Effector memory CD8-positive, alpha-beta T cell (primary cell): ENCODE measurements around the gene CLIC6.

Experiments used
- ATAC-seq: fragments of 150-1000 bp; cut with Tn5 transposase; replicated peaks from 2 replicates; pipeline ENCODE4 v1.10.0; 2021; ENCODE audit warnings: mild to moderate bottlenecking, moderate library complexity
- DNase-seq, 3 experiments: peaks; one replicate each; pipeline ENCODE4 v3.0.0; 2021
- H3K27ac Mint-ChIP-seq, 2 donors: one replicate each; pipeline ENCODE4 v1.8.0; 2022; ENCODE audit warnings: mild to moderate bottlenecking in 2 of 2, mixed read lengths in 2 of 2, moderate library complexity in 2 of 2
- H3K27me3 Mint-ChIP-seq, 2 donors: one replicate each; pipeline ENCODE4 v1.8.0; 2022; ENCODE audit warnings: mixed read lengths in 2 of 2
- H3K36me3 Mint-ChIP-seq: one replicate; pipeline ENCODE4 v1.8.0; 2022; ENCODE audit warnings: mild to moderate bottlenecking, moderate library complexity, mixed read lengths; ENCODE audit not compliant: insufficient read depth
- H3K4me1 Mint-ChIP-seq, 2 donors: one replicate each; pipeline ENCODE4 v1.8.0; 2022; ENCODE audit warnings: low read depth in 2 of 2, mixed read lengths in 2 of 2
- H3K4me3 Mint-ChIP-seq, 2 donors: one replicate each; pipeline ENCODE4 v1.8.0; 2022; ENCODE audit warnings: mild to moderate bottlenecking in 2 of 2, mixed read lengths in 2 of 2, moderate library complexity in 2 of 2
- H3K9me3 Mint-ChIP-seq, 2 donors: one replicate each; pipeline ENCODE4 v1.8.0; 2022; ENCODE audit warnings: mixed read lengths in 2 of 2

CLIC6 gene

DNA sequence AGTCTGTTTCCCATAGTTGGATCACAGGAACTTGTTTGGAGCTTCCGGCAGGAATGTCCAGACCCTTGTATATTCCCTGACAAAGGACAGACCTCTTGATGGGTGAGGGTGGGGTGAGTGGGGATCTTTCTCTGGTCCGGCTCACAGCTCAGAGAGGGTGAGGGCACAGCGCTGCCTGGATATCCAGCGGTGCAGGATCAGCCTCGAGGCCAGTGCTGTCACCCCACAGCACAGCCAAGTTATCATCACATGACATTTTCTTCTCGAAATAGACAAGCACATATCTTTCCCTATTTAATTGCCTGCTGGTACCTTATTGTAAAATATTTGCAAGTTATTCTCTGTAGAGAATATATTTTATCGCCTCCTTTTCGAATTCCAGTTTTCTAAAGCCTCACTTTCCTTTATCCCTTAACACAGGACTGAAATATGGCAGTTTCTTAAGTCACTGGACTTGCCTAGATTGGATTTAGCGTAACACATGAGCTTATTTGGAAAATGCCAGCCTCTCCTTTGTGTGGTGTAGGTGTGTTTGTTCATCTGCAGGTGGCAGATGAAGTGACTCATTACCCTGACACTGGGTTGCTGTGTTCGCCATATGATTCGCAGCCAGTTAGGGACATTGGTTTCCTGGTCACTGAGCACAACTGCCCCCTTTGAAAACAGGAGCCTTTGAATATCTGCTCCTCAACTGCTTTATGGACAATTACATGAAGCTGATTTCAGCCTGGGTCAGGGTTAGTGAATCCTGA is 21.4 kb downstream of the CLIC6 start:
- H3K36me3 Mint-ChIP-seq = peaks cover 3% of the 10 kb centered on the region
- H3K4me3 Mint-ChIP-seq = no peak overlapping the region
- DNase-seq (no peak), ATAC-seq (no peak)
- peaks cover 40 to 63% of the 10 kb centered on the region in 2 donors for H3K27me3 Mint-ChIP-seq
- H3K4me1 Mint-ChIP-seq = peaks cover 0 to 5% of the 10 kb centered on the region in 2 donors
- no peak overlapping the region for H3K27ac Mint-ChIP-seq
- no peaks in the 10 kb centered on the region for H3K9me3 Mint-ChIP-seq

GRCh38 chr21:34690793-34691175 is 22.0 kb downstream of the CLIC6 start:
- no peak overlapping the region for H3K4me3 Mint-ChIP-seq
- no peak for ATAC-seq

GRCh38 chr21:34691390-34692032 is 22.7 kb downstream of the CLIC6 start:
- H3K27ac Mint-ChIP-seq = no peak overlapping the region
- peaks cover 42 to 60% of the 10 kb centered on the region in 2 donors for H3K27me3 Mint-ChIP-seq
- H3K36me3 Mint-ChIP-seq = peaks cover 3% of the 10 kb centered on the region

More at GRCh38 chr21:34690793-34691175, 22.0 kb downstream of the CLIC6 start:
- no peaks in the 10 kb centered on the region for H3K9me3 Mint-ChIP-seq
- no peak for DNase-seq
- H3K36me3 Mint-ChIP-seq = peaks cover 3% of the 10 kb centered on the region
- peaks cover 0 to 5% of the 10 kb centered on the region in 2 donors for H3K4me1 Mint-ChIP-seq
- peaks cover 42 to 63% of the 10 kb centered on the region in 2 donors for H3K27me3 Mint-ChIP-seq
- no peak overlapping the region for H3K27ac Mint-ChIP-seq

GRCh38 chr21:34692458-34693020 is 23.7 kb downstream of the CLIC6 start:
- peaks cover 0 to 5% of the 10 kb centered on the region in 2 donors for H3K4me1 Mint-ChIP-seq
- ATAC-seq (no peak), DNase-seq (no peak)
- no peak overlapping the region for H3K27ac Mint-ChIP-seq
- peaks cover 42 to 54% of the 10 kb centered on the region in 2 donors for H3K27me3 Mint-ChIP-seq
- H3K4me3 Mint-ChIP-seq = no peak overlapping the region
- no peaks in the 10 kb centered on the region for H3K9me3 Mint-ChIP-seq
- peaks cover 3% of the 10 kb centered on the region for H3K36me3 Mint-ChIP-seq

More at GRCh38 chr21:34691390-34692032, 22.7 kb downstream of the CLIC6 start:
- H3K9me3 Mint-ChIP-seq = no peaks in the 10 kb centered on the region
- DNase-seq (no peak), ATAC-seq (no peak)
- peaks cover 0 to 5% of the 10 kb centered on the region in 2 donors for H3K4me1 Mint-ChIP-seq
- H3K4me3 Mint-ChIP-seq = no peak overlapping the region

- Mint-ChIP-seq H3K27ac (no peak overlapping the region), H3K36me3 (peaks cover 2% of the 10 kb centered on the region), H3K9me3 (no peaks in the 10 kb centered on the region), H3K4me3 (no peak overlapping the region), H3K27me3 (peaks cover 40 to 50% of the 10 kb centered on the region in 2 donors), H3K4me1 (peaks cover 0 to 3% of the 10 kb centered on the region in 2 donors)
- DNase-seq (peak; percentile 24 to 45 (median 36)), ATAC-seq (no peak)
Observed at GRCh38 chr21:34693192-34693810, 24.5 kb downstream of the CLIC6 start.

GRCh38 chr21:34695434-34695833 is 26.6 kb downstream of the CLIC6 start:
- peaks cover 31 to 34% of the 10 kb centered on the region in 2 donors for H3K27me3 Mint-ChIP-seq
- H3K27ac Mint-ChIP-seq = no peak overlapping the region
- ATAC-seq (no peak), DNase-seq (no peak)
- no peaks in the 10 kb centered on the region for H3K9me3 Mint-ChIP-seq
- H3K4me3 Mint-ChIP-seq = no peak overlapping the region
- H3K36me3 Mint-ChIP-seq = no peaks in the 10 kb centered on the region
- H3K4me1 Mint-ChIP-seq = peaks cover 0 to 1% of the 10 kb centered on the region in 2 donors

GRCh38 chr21:34696121-34696520 is 27.3 kb downstream of the CLIC6 start:
- peaks cover 0 to 1% of the 10 kb centered on the region in 2 donors for H3K4me1 Mint-ChIP-seq

DNA sequence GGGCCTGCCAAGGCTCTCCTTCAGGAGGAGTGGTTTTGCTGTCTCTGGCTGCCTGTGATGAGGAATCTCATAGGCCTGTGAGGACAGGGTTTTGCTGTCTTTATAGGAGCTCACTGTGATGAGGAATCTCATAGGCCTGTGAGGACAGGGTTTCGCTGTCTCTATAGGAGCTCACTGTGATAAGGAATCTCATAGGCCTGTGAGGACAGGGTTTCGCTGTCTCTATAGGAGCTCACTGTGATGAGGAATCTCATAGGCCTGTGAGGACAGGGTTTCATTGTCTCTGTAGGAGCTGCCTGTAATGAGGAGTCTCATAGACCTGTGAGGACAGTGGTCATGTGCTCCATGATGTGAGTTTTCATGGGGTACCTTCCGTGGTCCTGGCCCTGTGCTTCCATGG is 29.0 kb downstream of the CLIC6 start:
- Mint-ChIP-seq H3K27me3 (peaks cover 25 to 27% of the 10 kb centered on the region in 2 donors), H3K4me3 (no peak overlapping the region), H3K4me1 (peaks cover 0 to 1% of the 10 kb centered on the region in 2 donors), H3K9me3 (no peaks in the 10 kb centered on the region), H3K36me3 (no peaks in the 10 kb centered on the region), H3K27ac (no peak overlapping the region)
- no peak for ATAC-seq
- DNase-seq = no peak

More at GRCh38 chr21:34696121-34696520, 27.3 kb downstream of the CLIC6 start:
- Mint-ChIP-seq H3K36me3 (no peaks in the 10 kb centered on the region), H3K27ac (no peak overlapping the region), H3K4me3 (no peak overlapping the region), H3K9me3 (no peaks in the 10 kb centered on the region), H3K27me3 (peaks cover 27 to 32% of the 10 kb centered on the region in 2 donors)
- no peak for ATAC-seq
- no peak for DNase-seq

- H3K4me3 Mint-ChIP-seq = no peak overlapping the region
- no peaks in the 10 kb centered on the region for H3K9me3 Mint-ChIP-seq
- H3K27me3 Mint-ChIP-seq = peaks cover 25 to 33% of the 10 kb centered on the region in 2 donors
- ATAC-seq (no peak), DNase-seq (no peak)
- H3K36me3 Mint-ChIP-seq = no peaks in the 10 kb centered on the region
- H3K27ac Mint-ChIP-seq = no peak overlapping the region
- H3K4me1 Mint-ChIP-seq = peaks cover 0 to 1% of the 10 kb centered on the region in 2 donors
Observed at GRCh38 chr21:34698270-34699015, 29.6 kb downstream of the CLIC6 start.

GRCh38 chr21:34700605-34701004 is 31.8 kb downstream of the CLIC6 start:
- Mint-ChIP-seq H3K27ac (no peak overlapping the region), H3K9me3 (no peaks in the 10 kb centered on the region), H3K4me3 (no peak overlapping the region), H3K4me1 (no peaks in the 10 kb centered on the region), H3K36me3 (no peaks in the 10 kb centered on the region), H3K27me3 (peaks cover 26 to 40% of the 10 kb centered on the region in 2 donors)
- DNase-seq (no peak), ATAC-seq (no peak)

GRCh38 chr21:34701726-34702125 is 32.9 kb downstream of the CLIC6 start:
- H3K4me1 Mint-ChIP-seq = no peaks in the 10 kb centered on the region

DNA sequence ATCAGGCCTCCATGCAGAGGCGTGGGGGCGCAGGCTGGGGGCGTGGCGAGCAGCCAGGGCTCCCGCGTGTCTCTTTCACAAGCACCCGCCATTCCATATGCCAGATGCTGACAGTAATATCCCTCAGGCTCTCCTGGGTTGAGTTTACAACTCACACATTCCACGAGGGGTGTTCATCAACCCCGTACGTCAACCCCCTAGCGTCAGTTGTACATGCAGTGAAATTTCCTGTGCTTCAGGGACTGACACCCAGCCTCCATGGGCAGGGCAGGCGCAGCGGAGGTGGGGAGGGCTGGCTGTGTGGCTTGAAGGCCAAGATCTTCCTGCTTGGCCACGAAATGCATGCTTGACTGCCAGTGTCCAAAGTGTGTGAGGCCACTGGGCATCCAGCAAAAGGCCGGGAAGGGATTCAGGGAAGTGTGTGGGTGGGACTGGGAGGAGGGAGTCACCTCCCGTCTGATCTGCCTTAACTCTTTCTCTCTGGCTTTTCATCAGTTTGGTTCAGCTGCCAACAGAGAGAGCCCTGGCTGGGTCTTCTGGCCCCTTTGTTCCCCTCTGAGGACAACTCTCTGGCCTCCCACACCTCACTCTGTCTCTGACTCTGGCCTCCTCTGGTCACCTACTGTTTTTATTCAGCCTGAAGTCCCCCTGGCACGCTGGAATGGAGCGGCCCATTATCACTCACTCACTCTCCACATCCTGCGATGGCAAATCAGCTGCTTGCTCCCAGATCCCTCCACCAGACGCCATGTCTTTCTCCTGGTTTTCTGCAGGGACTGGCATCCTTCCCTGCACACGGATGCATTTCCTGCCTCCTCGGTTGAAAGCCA is 33.8 kb downstream of the CLIC6 start:
- ATAC-seq = no peak
- DNase-seq = no peak
- H3K27me3 Mint-ChIP-seq = peaks cover 26 to 41% of the 10 kb centered on the region in 2 donors
- no peak overlapping the region for H3K4me3 Mint-ChIP-seq
- no peaks in the 10 kb centered on the region for H3K36me3 Mint-ChIP-seq
- no peak overlapping the region for H3K27ac Mint-ChIP-seq
- H3K4me1 Mint-ChIP-seq = no peaks in the 10 kb centered on the region
- no peaks in the 10 kb centered on the region for H3K9me3 Mint-ChIP-seq

More at GRCh38 chr21:34701726-34702125, 32.9 kb downstream of the CLIC6 start:
- H3K27me3 Mint-ChIP-seq = peaks cover 26 to 41% of the 10 kb centered on the region in 2 donors
- no peak overlapping the region for H3K27ac Mint-ChIP-seq
- DNase-seq (no peak), ATAC-seq (no peak)
- H3K4me3 Mint-ChIP-seq = no peak overlapping the region
- no peaks in the 10 kb centered on the region for H3K36me3 Mint-ChIP-seq
- no peaks in the 10 kb centered on the region for H3K9me3 Mint-ChIP-seq
